ENCODE results near the gene RASAL2. TPM values are rescaled to one million over a fixed set of nuclear protein-coding genes. Genes with fewer than 3 reads are reported as not detected.

RASAL2 gene
- total RNA-seq, 1 experiment from 2014 or later = 22.2 TPM

GRCh38 chr1:178408871-178409270, 315.0 kb downstream of the RASAL2 start:
- H3K27ac Mint-ChIP-seq = no peak overlapping the region
- Histone ChIP-seq H3K4me2 (ENCODE audit: insufficient read depth, insufficient read length, low read length) (no peak overlapping the region), H4K5ac (ENCODE audit: insufficient read length, low read depth, low read length) (no peak overlapping the region), H3K27ac (ENCODE audit: insufficient read length, low read depth, low read length) (no peak overlapping the region), H3K9ac (ENCODE audit: extremely low read depth, insufficient read length, low read length) (no peak overlapping the region), H2BK20ac (ENCODE audit: low read depth, low read length, poor library complexity, severe bottlenecking) (no peak overlapping the region), H2BK15ac (ENCODE audit: low read depth, low read length) (no peak overlapping the region), H4K20me1 (ENCODE audit: control insufficient read depth, insufficient read depth, insufficient read length) (no peaks in the 10 kb centered on the region), H3K14ac (ENCODE audit: insufficient read depth, low read length) (no peak overlapping the region), H4K91ac (ENCODE audit: insufficient read length, low read depth, low read length) (no peak overlapping the region), H3K4ac (ENCODE audit: low read depth, low read length) (no peak overlapping the region), H3K79me1 (ENCODE audit: insufficient read depth, low read depth, low read length, poor library complexity, severe bottlenecking) (no peaks in the 10 kb centered on the region), H3K79me2 (ENCODE audit: insufficient read depth, low read length) (no peaks in the 10 kb centered on the region), H2BK12ac (ENCODE audit: insufficient read length, low read depth, low read length) (no peak overlapping the region), H3T11ph (ENCODE audit: low read length) (no peak overlapping the region), H2BK120ac (ENCODE audit: low read depth, low read length, poor library complexity, severe bottlenecking) (no peak overlapping the region), H2AK5ac (ENCODE audit: insufficient read length, low read length) (no peak overlapping the region), H3K27me3 (ENCODE audit: insufficient read depth, low read length) (no peaks in the 10 kb centered on the region), H2AFZ (ENCODE audit: low read length) (no peak overlapping the region), H2BK5ac (ENCODE audit: insufficient read length, low read length) (no peak overlapping the region), H3K23me2 (ENCODE audit: insufficient read length, low read depth, low read length, poor library complexity, severe bottlenecking) (no peaks in the 10 kb centered on the region), H4K8ac (replicated peaks; ENCODE audit: insufficient read length, low read depth, low read length) (no peak overlapping the region), H3K9me3 (ENCODE audit: control insufficient read depth, low read depth, low read length) (no peaks in the 10 kb centered on the region), H3K56ac (ENCODE audit: insufficient read length, low read depth, low read length) (no peak overlapping the region), H3K4me1 (ENCODE audit: insufficient read depth, low read length) (no peaks in the 10 kb centered on the region; the same call in 1 of the 2 replicates), H3K18ac (ENCODE audit: insufficient read length, low read depth, low read length) (no peak overlapping the region), H3K23ac (ENCODE audit: insufficient read length, low read depth, low read length) (no peak overlapping the region)
- no peaks in the 10 kb centered on the region for H3K27me3 Mint-ChIP-seq (ENCODE audit: low read depth)
- no CpG with 5 or more reads among the region's 2 CpGs for WGBS (ENCODE audit: extremely low coverage, insufficient read length, low lambda C conversion rate)
- no peak for DNase-seq
- H3K4me1 Mint-ChIP-seq = peaks cover 3 to 10% of the 10 kb centered on the region in 2 experiments; a peak in 3 of 4 replicates
- TF ChIP-seq, protein P1, sequence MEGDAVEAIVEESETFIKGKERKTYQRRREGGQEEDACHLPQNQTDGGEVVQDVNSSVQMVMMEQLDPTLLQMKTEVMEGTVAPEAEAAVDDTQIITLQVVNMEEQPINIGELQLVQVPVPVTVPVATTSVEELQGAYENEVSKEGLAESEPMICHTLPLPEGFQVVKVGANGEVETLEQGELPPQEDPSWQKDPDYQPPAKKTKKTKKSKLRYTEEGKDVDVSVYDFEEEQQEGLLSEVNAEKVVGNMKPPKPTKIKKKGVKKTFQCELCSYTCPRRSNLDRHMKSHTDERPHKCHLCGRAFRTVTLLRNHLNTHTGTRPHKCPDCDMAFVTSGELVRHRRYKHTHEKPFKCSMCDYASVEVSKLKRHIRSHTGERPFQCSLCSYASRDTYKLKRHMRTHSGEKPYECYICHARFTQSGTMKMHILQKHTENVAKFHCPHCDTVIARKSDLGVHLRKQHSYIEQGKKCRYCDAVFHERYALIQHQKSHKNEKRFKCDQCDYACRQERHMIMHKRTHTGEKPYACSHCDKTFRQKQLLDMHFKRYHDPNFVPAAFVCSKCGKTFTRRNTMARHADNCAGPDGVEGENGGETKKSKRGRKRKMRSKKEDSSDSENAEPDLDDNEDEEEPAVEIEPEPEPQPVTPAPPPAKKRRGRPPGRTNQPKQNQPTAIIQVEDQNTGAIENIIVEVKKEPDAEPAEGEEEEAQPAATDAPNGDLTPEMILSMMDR (conservative IDR thresholded peaks at IDR 0.05) = no peak
- H3K9me3 Mint-ChIP-seq = no peaks in the 10 kb centered on the region
- peaks cover 4 to 18% (median 14%) of the 10 kb centered on the region in 3 experiments; a peak in 6 of 7 replicates for H3K36me3 Mint-ChIP-seq (ENCODE audit: insufficient read depth in 1 of 3, low read depth in 3 of 3)
- no peak overlapping the region for H3K4me3 Mint-ChIP-seq
